IMR-90 (cell line): ENCODE data around the gene CCSER1. TPM values are rescaled to one million over a fixed set of nuclear protein-coding genes. Genes with fewer than 3 reads are reported as not detected.

ENCODE experiments used
- ATAC-seq: fragments of 200-7000 bp; cut with Tn5 transposase; 2 replicates; pipeline ENCODE4 v1.9.1; 2020; ENCODE audit warnings: low read depth, mild to moderate bottlenecking, moderate library complexity
- BruUV-seq: library from RNA; stranded (reverse); fragments of 400-500 nt; replicated peaks from 2 replicates; lab custom pipeline; 2021; lab: Mats Ljungman, UMichigan
- CTCF ChIA-PET: fragments of 300-600 bp; formaldehyde crosslinking; extraction: SDS; loops from one replicate; lab custom pipeline; 2021; ENCODE audit warnings: antibody characterized with exemption; lab: Yijun Ruan, JAX
- POLR2A ChIA-PET: fragments of 300-600 bp; sonication (Branson Sonifier 250); formaldehyde crosslinking; loops from one replicate; lab custom pipeline; 2022; ENCODE audit warnings: antibody characterized with exemption; ENCODE audit not compliant: unreplicated experiment; lab: Charles Lee
- DNase-seq: peaks from one replicate; pipeline ENCODE4 v3.0.0; 2013
- H2AFZ ChIP-seq: replicated peaks from 2 replicates; pipeline ENCODE3; 2013; ENCODE audit warnings: low read length, mild to moderate bottlenecking; ENCODE audit not compliant: poor library complexity
- H2AK5ac ChIP-seq: 2 replicates; pipeline ENCODE4 v1.6.1; 2013; ENCODE audit warnings: low read depth, low read length, inconsistent platforms
- H2AK9ac ChIP-seq: replicated peaks from 2 replicates; pipeline ENCODE3; 2013; ENCODE audit warnings: mild to moderate bottlenecking, low read depth, low read length, moderate library complexity; ENCODE audit not compliant: poor library complexity
- H2BK120ac ChIP-seq: 2 replicates; pipeline ENCODE4 v1.6.1; 2013; ENCODE audit warnings: low read depth, low read length, inconsistent platforms
- H2BK15ac ChIP-seq: 3 replicates; pipeline ENCODE4 v1.6.1; 2013; ENCODE audit warnings: low read depth, low read length, inconsistent platforms
- H2BK20ac ChIP-seq: 2 replicates; pipeline ENCODE4 v1.6.1; 2013; ENCODE audit warnings: low read depth, mild to moderate bottlenecking, inconsistent platforms, low read length, moderate library complexity
- H2BK5ac ChIP-seq: 2 replicates; pipeline ENCODE4 v1.6.1; 2013; ENCODE audit warnings: mild to moderate bottlenecking, low read depth, low read length, inconsistent platforms; ENCODE audit not compliant: poor library complexity, severe bottlenecking
- H3K14ac ChIP-seq: replicated peaks from 2 replicates; pipeline ENCODE4 v1.6.1; 2013; ENCODE audit warnings: low read depth, low read length, inconsistent platforms
- H3K18ac ChIP-seq: 2 replicates; pipeline ENCODE4 v1.6.1; 2013; ENCODE audit warnings: low read depth, low read length, control low read depth
- H3K23ac ChIP-seq: 2 replicates; pipeline ENCODE4 v1.6.1; 2013; ENCODE audit warnings: low read depth, low read length, inconsistent platforms
- H3K27ac ChIP-seq: 2 replicates; pipeline ENCODE4 v1.5.1; 2013; ENCODE audit warnings: mild to moderate bottlenecking, control low read depth, low read length; ENCODE audit not compliant: insufficient read depth
- H3K27me3 ChIP-seq: 2 replicates; pipeline ENCODE4 v1.6.1; 2013; ENCODE audit warnings: low read length; ENCODE audit not compliant: control insufficient read depth, insufficient read depth
- H3K36me3 ChIP-seq: 2 replicates; pipeline ENCODE4 v1.6.1; 2013; ENCODE audit warnings: low read length, mixed read lengths; ENCODE audit not compliant: control insufficient read depth, insufficient read depth
- H3K4ac ChIP-seq: 2 replicates; pipeline ENCODE4 v1.6.1; 2013; ENCODE audit warnings: low read depth, low read length, inconsistent platforms
- H3K4me1 ChIP-seq: 2 replicates; pipeline ENCODE4 v1.6.1; 2013; ENCODE audit warnings: low read length, mixed read lengths; ENCODE audit not compliant: control insufficient read depth, insufficient read depth
- H3K4me2 ChIP-seq: 2 replicates; pipeline ENCODE4 v1.6.1; 2013; ENCODE audit warnings: low read depth, mild to moderate bottlenecking, control low read depth, low read length, moderate library complexity
- H3K4me3 ChIP-seq: 2 replicates; pipeline ENCODE4 v1.5.1; 2013; ENCODE audit warnings: low read depth, mild to moderate bottlenecking, control low read depth, low read length, moderate library complexity; ENCODE audit not compliant: insufficient read depth
- H3K56ac ChIP-seq: 2 replicates; pipeline ENCODE4 v1.6.1; 2013; ENCODE audit warnings: low read length, inconsistent platforms; ENCODE audit not compliant: insufficient read depth; ENCODE audit errors: extremely low read depth
- H3K79me1 ChIP-seq, 2 experiments: 2 replicates each; pipeline ENCODE4 v1.6.1; 2013; ENCODE audit warnings: low read length in 2 of 2, inconsistent platforms in 1 of 2, low read depth in 1 of 2
- H3K9ac ChIP-seq: 2 replicates; pipeline ENCODE4 v1.6.1; 2013; ENCODE audit warnings: low read depth, low read length, control low read depth
- H3K9me1 ChIP-seq: 2 replicates; pipeline ENCODE4 v1.6.1; 2013; ENCODE audit warnings: low read length, inconsistent platforms; ENCODE audit not compliant: insufficient read depth
- H3K9me3 ChIP-seq: 2 replicates; pipeline ENCODE4 v1.6.1; 2013; ENCODE audit warnings: low read length; ENCODE audit not compliant: control insufficient read depth, insufficient read depth
- H4K20me1 ChIP-seq: 2 replicates; pipeline ENCODE4 v1.6.1; 2013; ENCODE audit warnings: low read length, inconsistent platforms; ENCODE audit not compliant: insufficient read depth
- H4K5ac ChIP-seq: 2 replicates; pipeline ENCODE4 v1.6.1; 2013; ENCODE audit warnings: mild to moderate bottlenecking, low read depth, low read length, control low read depth
- H4K8ac ChIP-seq, 2 experiments: 2 replicates each; pipeline ENCODE4 v1.6.1; 2013; ENCODE audit warnings: low read depth in 2 of 2, low read length in 2 of 2, control low read depth in 1 of 2, inconsistent platforms in 1 of 2
- H4K91ac ChIP-seq: 2 replicates; pipeline ENCODE4 v1.6.1; 2013; ENCODE audit warnings: low read depth, low read length, inconsistent platforms; ENCODE audit not compliant: insufficient read depth
- CHD1 ChIP-seq: IDR thresholded peaks from 2 replicates; pipeline ENCODE4 v1.6.1; 2012; ENCODE audit warnings: low read depth, low read length, improper control_type of control experiment
- NFE2L2 ChIP-seq: fragments of 150-350 bp; IDR thresholded peaks from 2 replicates; pipeline ENCODE4 v1.6.1; 2016; ENCODE audit warnings: low read depth, mild to moderate bottlenecking, low read length
- WGBS, 2 experiments: methylation state at CpG; one replicate each; pipeline versions ENCODE4 v1.1.5 to v1.1.7; 2013; ENCODE audit warnings: missing lambda C conversion rate in 2 of 2; ENCODE audit not compliant: insufficient read length in 1 of 2; ENCODE audit errors: extremely low coverage in 2 of 2; 5-methylcytosine and 5-hydroxymethylcytosine counted together
- dilution Hi-C: fragments of 300-500 bp; cut with HindIII; formaldehyde crosslinking; loops from one replicate; pipeline ENCODE4 v1.14.3; 2018; ENCODE audit warnings: low sequenced_read_pairs; ENCODE audit not compliant: unreplicated experiment
- in situ Hi-C: fragments of 300-500 bp; cut with MboI; formaldehyde crosslinking; loops from 3 replicates; pipeline ENCODE4 v1.14.3; 2019; ENCODE audit warnings: low sequenced_read_pairs, inconsistent platforms, mixed read lengths
- intact Hi-C: fragments of 100-400 bp; cut with micrococcal nuclease; formaldehyde crosslinking; loops from 2 replicates; pipeline ENCODE4 v1.10.0; 2022
- polyA plus RNA-seq, 3 experiments: library from polyadenylated mRNA; depleted of rRNA; stranded (reverse); fragments of >200 nt; gene quantifications; 2 replicates each; pipeline ENCODE4 v1.2.3, GENCODE V29; 2012; ENCODE audit warnings: low replicate concordance in 1 of 3
- total RNA-seq: library from RNA; depleted of rRNA; stranded (reverse); fragments of >200 nt; gene quantifications from 2 replicates; pipeline ENCODE4 v1.2.3, GENCODE V29; 2012

The CCSER1 gene
- total and polyA plus RNA-seq, 2 of the 4 experiments (the other 2 are of a cell fraction), result not detected

GRCh38 chr4:91228659-91229058 lies 1101.5 kb downstream of the CCSER1 start:
- H3K18ac ChIP-seq, result no peak overlapping the region
- no peak overlapping the region for H3K14ac ChIP-seq
- dilution Hi-C loops, result no loop called here
- no peak overlapping the region for H4K8ac ChIP-seq
- TF ChIP-seq CHD1 (no peak), NFE2L2 (no peak)
- peaks cover 2% of the 10 kb centered on the region; the same call in 1 of the 2 replicates for H3K9me3 ChIP-seq
- H3K79me1 ChIP-seq, result no peaks in the 10 kb centered on the region
- H2AK5ac ChIP-seq, result no peak overlapping the region
- H3K56ac ChIP-seq, result no peak overlapping the region
- H3K4me2 ChIP-seq, result no peak overlapping the region
- no peak overlapping the region for H4K91ac ChIP-seq
- in situ Hi-C loops, result no loop called here
- H4K20me1 ChIP-seq, result no peaks in the 10 kb centered on the region
- H3K23ac ChIP-seq, result no peak overlapping the region
- WGBS, 2 experiments, result no CpG with 5 or more reads among the region's 3 CpGs
- POLR2A ChIA-PET, result no interaction called here
- no peak overlapping the region for H3K27ac ChIP-seq
- ATAC-seq, result no peak
- no peak overlapping the region for H2BK120ac ChIP-seq
- no peak overlapping the region for H2BK5ac ChIP-seq
- CTCF ChIA-PET, result no interaction called here
- no peak overlapping the region for H3K4ac ChIP-seq
- H3K27me3 ChIP-seq, result no peaks in the 10 kb centered on the region
- BruUV-seq, result no TSS peak
- H2BK15ac ChIP-seq, result no peak overlapping the region
- DNase-seq, result no peak
- H3K9ac ChIP-seq, result no peak overlapping the region
- no peak overlapping the region for H4K5ac ChIP-seq
- no peak overlapping the region for H2AK9ac ChIP-seq
- no peaks in the 10 kb centered on the region for H3K36me3 ChIP-seq
- intact Hi-C loops, result no loop called here
- no peak overlapping the region for H2AFZ ChIP-seq
- no peak overlapping the region for H3K4me3 ChIP-seq
- no peaks in the 10 kb centered on the region for H3K4me1 ChIP-seq
- H2BK20ac ChIP-seq, result no peak overlapping the region
- no peaks in the 10 kb centered on the region for H3K9me1 ChIP-seq
